IPS-18c (cell line): ENCODE results near the gene TRDN.
"Not testable (repeated sequence)": the region's sequence is repeated elsewhere in the genome, so short reads cannot be mapped to it uniquely, and the experiment has no call there.

Source experiments
- H3K4me3 ChIP-seq: 2 replicates; pipeline ENCODE4 v1.7.0; 2013; ENCODE audit warnings: low read depth, mild to moderate bottlenecking, low read length, moderate library complexity; ENCODE audit not compliant: insufficient read depth
- H3K9me3 ChIP-seq: one replicate; pipeline ENCODE4 v1.6.1; 2013; ENCODE audit warnings: mild to moderate bottlenecking, low read length, moderate library complexity; ENCODE audit not compliant: control insufficient read depth, insufficient read depth

TRDN gene

GRCh38 chr6:123472025-123472702, 164.6 kb downstream of the TRDN start:
- H3K4me3 ChIP-seq, H3K9me3 ChIP-seq: not testable (repeated sequence)

- Histone ChIP-seq H3K4me3 (no peak overlapping the region), H3K9me3 (no peaks in the 10 kb centered on the region)
Measured at GRCh38 chr6:123467392-123467791, 169.4 kb downstream of the TRDN start.

DNA sequence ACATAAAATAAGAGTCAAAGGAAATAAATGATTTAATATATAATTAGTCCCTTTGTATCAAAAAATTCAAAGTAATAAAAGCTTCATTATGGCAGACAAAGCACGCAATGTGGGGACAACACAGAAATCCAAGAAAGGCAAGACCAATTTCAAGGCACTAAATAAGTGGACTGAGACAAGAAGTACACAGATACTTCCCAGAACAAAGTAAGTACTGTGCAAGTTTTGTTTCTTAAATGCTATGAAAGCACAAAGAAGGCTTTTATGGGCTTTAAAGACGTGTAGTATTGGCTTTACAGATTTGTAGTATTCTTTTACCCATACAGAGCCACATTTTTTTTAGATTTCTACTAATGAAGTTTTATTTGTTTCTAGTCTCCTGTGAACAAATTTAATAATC, 174.6 kb downstream of the TRDN start:
- Histone ChIP-seq H3K4me3 (no peak overlapping the region), H3K9me3 (no peaks in the 10 kb centered on the region)

DNA sequence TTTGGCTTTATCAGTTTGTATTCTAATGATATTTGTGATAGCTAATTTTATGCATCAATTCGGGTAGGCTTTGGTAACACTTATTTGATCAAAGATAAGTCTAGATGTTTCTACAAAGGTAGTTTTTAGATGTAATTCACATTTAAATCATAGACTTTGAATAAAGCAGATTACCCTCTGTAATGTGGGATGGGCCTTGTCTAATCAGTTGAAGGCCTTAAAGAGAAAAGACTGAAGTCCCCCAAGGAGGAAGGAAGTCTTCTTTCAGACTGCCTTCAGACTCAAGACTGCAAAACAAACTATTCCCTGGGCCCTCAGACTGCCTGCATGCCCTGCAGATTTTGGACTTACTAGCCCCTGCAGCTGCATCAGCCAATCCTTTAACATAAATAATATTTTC, 178.5 kb downstream of the TRDN start:
- Histone ChIP-seq H3K9me3 (no peaks in the 10 kb centered on the region), H3K4me3 (no peak overlapping the region)

GRCh38 chr6:123456836-123457235, 179.9 kb downstream of the TRDN start:
- Histone ChIP-seq H3K4me3 (no peak overlapping the region), H3K9me3 (no peaks in the 10 kb centered on the region)

GRCh38 chr6:123454448-123454847, 182.3 kb downstream of the TRDN start:
- Histone ChIP-seq H3K9me3 (no peaks in the 10 kb centered on the region), H3K4me3 (no peak overlapping the region)

- H3K9me3 ChIP-seq, H3K4me3 ChIP-seq: not testable (repeated sequence)
Measured at GRCh38 chr6:123453071-123453470, 183.7 kb downstream of the TRDN start.

- Histone ChIP-seq H3K4me3 (no peak overlapping the region), H3K9me3 (peaks cover under 1% of the 10 kb centered on the region)
Measured at GRCh38 chr6:123448306-123448884, 188.4 kb downstream of the TRDN start.

DNA sequence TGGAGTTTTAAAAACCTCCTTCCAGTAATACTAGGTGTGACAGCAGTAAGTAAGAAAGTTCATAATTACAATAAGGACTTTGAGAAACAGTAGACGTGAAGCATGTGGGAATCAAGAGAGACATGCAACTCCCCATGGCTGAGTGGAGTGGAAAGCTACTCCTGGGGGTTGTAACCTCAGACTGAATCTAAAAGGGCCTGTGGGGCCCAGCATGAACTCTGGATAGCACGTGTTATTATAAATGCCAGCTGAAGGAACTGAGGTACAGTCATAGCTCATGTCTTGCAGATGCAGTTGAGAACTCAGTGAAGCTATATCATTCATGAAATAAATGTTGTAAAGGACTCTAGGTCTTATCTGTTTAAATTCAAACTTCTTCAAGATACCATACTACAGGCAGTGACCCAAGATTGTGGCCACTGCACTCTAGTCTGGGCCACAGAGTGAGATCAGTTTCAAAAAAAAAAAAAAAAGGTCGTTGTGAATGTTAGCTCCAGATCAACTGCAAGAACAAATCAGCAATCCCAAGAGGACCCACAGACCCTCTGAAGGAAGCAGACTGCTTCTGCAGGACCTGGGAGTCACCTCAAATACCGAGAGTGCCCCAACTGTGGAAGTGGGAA, 189.3 kb downstream of the TRDN start:
- Histone ChIP-seq H3K9me3 (peaks cover 2% of the 10 kb centered on the region), H3K4me3 (no peak overlapping the region)

DNA sequence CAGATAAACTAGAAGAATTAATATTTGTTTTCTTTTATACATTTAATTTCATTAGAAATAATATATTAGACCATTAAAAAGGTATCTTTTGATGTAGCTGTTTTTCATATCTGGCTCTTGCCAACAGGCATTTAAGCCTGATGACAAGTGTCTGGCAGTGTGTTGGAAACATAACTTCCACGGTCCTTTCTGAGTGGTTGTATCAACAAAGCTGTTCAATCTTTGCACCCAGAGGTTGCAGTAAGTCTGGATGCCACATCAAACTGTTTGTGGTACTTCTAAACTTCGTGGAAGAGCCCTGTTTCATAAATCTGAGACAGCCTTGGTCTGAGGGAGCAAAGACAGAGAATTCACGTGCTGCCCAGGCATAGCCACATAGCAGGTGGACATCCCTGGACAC, 197.4 kb downstream of the TRDN start:
- no peak overlapping the region for H3K4me3 ChIP-seq
- peaks cover 2% of the 10 kb centered on the region for H3K9me3 ChIP-seq

DNA sequence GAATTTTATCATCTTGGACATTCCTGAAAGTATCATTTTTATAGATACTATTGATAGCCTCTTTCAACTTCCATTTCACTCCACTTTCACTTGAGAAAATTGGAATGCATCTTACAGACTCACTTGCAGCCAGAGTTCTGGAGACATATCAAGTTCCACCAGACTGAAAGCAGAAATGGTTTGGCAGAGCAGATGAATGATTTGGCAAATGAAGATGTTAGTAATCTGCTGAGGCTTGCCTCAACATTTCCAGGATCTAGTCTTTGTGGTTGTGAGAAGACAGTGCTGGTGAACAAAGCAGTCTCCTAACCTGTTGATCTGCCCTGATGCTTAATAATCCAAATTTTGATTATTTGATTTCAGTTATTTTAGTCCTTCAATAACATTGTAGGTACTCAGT, 202.6 kb downstream of the TRDN start:
- H3K9me3 ChIP-seq, result no peaks in the 10 kb centered on the region
- no peak overlapping the region for H3K4me3 ChIP-seq

DNA sequence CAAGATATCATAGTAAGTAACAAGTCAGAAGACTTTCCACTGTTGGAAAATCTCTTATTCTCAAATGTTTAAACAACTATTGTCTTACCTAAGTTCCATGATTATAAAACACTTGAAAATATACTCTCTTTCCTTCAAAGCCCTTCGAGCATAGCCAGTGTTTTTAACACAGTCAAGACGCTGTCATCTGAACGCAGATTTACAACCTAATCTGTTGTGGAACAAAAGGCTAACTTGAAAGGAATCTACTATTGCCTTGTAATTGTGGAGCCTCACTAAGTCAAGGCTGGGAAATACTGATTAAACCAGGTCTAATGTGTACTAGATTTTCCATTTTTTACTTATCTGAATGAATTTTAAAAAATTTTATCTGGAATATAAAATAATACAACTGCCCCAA, 205.8 kb downstream of the TRDN start:
- H3K9me3 ChIP-seq, result no peaks in the 10 kb centered on the region
- no peak overlapping the region for H3K4me3 ChIP-seq

- H3K9me3 ChIP-seq, result no peaks in the 10 kb centered on the region
- H3K4me3 ChIP-seq, result no peak overlapping the region
Measured at GRCh38 chr6:123427008-123427407, 209.7 kb downstream of the TRDN start.

GRCh38 chr6:123423130-123423529, 213.6 kb downstream of the TRDN start:
- H3K9me3 ChIP-seq, result no peaks in the 10 kb centered on the region
- no peak overlapping the region for H3K4me3 ChIP-seq

GRCh38 chr6:123420512-123420911, 216.2 kb downstream of the TRDN start:
- Histone ChIP-seq H3K9me3 (no peaks in the 10 kb centered on the region), H3K4me3 (no peak overlapping the region)

DNA sequence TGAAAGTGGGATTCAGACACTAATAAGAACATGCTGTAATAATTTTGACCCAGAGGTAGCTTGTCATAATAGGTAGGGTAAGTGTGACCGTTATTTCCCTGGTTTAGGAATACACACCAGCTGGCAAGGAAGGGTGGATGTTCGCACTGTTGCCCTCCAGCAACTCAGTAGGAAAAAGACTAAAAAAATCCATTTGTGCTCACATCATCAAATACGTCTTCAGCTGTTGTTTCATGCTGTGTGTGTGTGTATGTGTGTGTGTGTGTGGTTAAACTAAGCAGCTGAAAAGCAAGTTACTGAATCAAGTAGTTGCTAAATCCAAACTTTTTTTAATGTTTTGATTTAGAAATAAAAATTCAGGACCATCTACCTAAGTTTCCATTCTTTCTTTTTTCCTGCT, 218.7 kb downstream of the TRDN start:
- H3K9me3 ChIP-seq, result no peaks in the 10 kb centered on the region
- no peak overlapping the region for H3K4me3 ChIP-seq

GRCh38 chr6:123417535-123417934, 219.2 kb downstream of the TRDN start:
- Histone ChIP-seq H3K9me3 (no peaks in the 10 kb centered on the region), H3K4me3 (no peak overlapping the region)

- Histone ChIP-seq H3K4me3 (no peak overlapping the region), H3K9me3 (no peaks in the 10 kb centered on the region)
Measured at GRCh38 chr6:123415844-123416468, 220.8 kb downstream of the TRDN start.
